Lung (tissue), 12 donors: ENCODE measurements around the gene CHMP4A. TPM values are rescaled to one million over a fixed set of nuclear protein-coding genes. Genes with fewer than 3 reads are reported as not detected.

Experiments used
- ATAC-seq: fragments of 200-7000 bp; cut with Tn5 transposase; one replicate; pipeline ENCODE4 v1.9.1; 2020; ENCODE audit warnings: moderate number of reproducible peaks; ENCODE audit not compliant: insufficient read depth, low FRiP score
- DNase-seq, 3 donors: peaks; one replicate each; pipeline ENCODE4 v3.0.0-alpha.2; 2013 to 2017
- H3K27ac ChIP-seq, 2 donors: one replicate each; pipeline ENCODE4 v1.5.1; 2013; ENCODE audit warnings: mild to moderate bottlenecking in 2 of 2, moderate library complexity in 2 of 2, control low read depth in 1 of 2, inconsistent platforms in 1 of 2, low read depth in 1 of 2, low read length in 1 of 2
- H3K27me3 ChIP-seq, 3 donors: one replicate each; pipeline ENCODE4 v1.5.1; 2013; ENCODE audit warnings: low read length in 2 of 3; ENCODE audit not compliant: control insufficient read depth in 3 of 3, insufficient read depth in 3 of 3
- H3K36me3 ChIP-seq, 4 donors: one replicate each; pipeline ENCODE4 v1.5.1; 2013; ENCODE audit warnings: low read length in 4 of 4, mild to moderate bottlenecking in 1 of 4, moderate library complexity in 1 of 4; ENCODE audit not compliant: control insufficient read depth in 4 of 4, insufficient read depth in 4 of 4
- H3K4me1 ChIP-seq, 5 donors: one replicate each; pipeline ENCODE4 v1.5.1; 2013; ENCODE audit warnings: low read length in 5 of 5, mild to moderate bottlenecking in 2 of 5, moderate library complexity in 1 of 5; ENCODE audit not compliant: control insufficient read depth in 5 of 5, insufficient read depth in 5 of 5
- H3K4me3 ChIP-seq: one replicate; pipeline ENCODE4 v1.5.1; 2013; ENCODE audit warnings: mild to moderate bottlenecking, control low read depth, moderate library complexity
- H3K9ac ChIP-seq, 2 donors: one replicate each; pipeline ENCODE4 v1.5.1; 2013; ENCODE audit warnings: low read length in 2 of 2, control low read depth in 1 of 2; ENCODE audit not compliant: insufficient read depth in 1 of 2
- H3K9me3 ChIP-seq, 4 donors: one replicate each; pipeline ENCODE4 v1.5.1; 2013; ENCODE audit warnings: low read length in 3 of 4, mild to moderate bottlenecking in 1 of 4, moderate library complexity in 1 of 4; ENCODE audit not compliant: control insufficient read depth in 4 of 4, insufficient read depth in 3 of 4
- WGBS, 2 donors: extraction: QIAGEN DNeasy Blood & Tissue Kit; methylation state at CpG; one replicate each; pipeline ENCODE4 v1.1.7; 2013; 5-methylcytosine and 5-hydroxymethylcytosine counted together
- polyA plus RNA-seq, 2 donors: library from polyadenylated mRNA; stranded (reverse); fragments of 200-250 nt; gene quantifications; one replicate each; pipeline ENCODE4 v1.2.1, GENCODE V29; 2013
- total RNA-seq, 2 donors: library from RNA; depleted of rRNA in 1 of 2; stranded (reverse); fragments of >200 nt in 1 of 2; gene quantifications; one replicate each; pipeline ENCODE4 v1.2.1, GENCODE V29; 2014 to 2021
- TF ChIP-seq, protein P1 (sequence below): IDR thresholded peaks from 2 replicates; pipeline ENCODE4 v1.5.1; 2012; ENCODE audit warnings: mild to moderate bottlenecking; ENCODE audit errors: control extremely low read depth, extremely low read depth
- donor health status: control.
- donor health status: control.
- donor health status: Bipolar disorder and iron deficiency.
- donor health status: healthy.
- donor health status: DM: yes; HTN: yes; CAD: no.

Gene CHMP4A
- total and polyA plus RNA-seq, 4 donors, result 37.2 to 103 (median 60.6) TPM

DNA sequence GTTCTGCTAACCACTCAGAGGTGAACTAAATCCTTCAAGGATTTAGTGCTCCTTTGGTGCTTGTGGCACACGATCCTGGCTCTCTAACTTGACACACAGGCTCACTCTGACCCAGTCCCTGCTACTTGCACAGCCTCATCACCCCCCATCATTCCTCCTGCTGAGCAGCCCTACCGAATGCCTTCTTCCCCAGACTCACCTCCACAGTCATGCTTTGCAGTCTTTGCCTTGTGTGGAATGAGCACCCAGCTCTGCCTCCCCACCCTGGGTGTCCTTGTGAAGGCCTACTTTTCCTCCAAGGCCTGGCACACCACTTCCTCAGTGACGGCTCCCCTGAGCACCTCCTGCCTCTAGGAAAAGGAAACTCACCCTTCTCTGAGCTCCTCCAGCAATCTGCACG lies 37.1 kb upstream of the CHMP4A start:
- no peaks in the 10 kb centered on the region for H3K27me3 ChIP-seq
- WGBS, 2 donors, result 64 to 69% methylated on average over 4 of the region's 4 CpGs
- ATAC-seq (no peak), DNase-seq (no peak)
- TF ChIP-seq, protein P1, sequence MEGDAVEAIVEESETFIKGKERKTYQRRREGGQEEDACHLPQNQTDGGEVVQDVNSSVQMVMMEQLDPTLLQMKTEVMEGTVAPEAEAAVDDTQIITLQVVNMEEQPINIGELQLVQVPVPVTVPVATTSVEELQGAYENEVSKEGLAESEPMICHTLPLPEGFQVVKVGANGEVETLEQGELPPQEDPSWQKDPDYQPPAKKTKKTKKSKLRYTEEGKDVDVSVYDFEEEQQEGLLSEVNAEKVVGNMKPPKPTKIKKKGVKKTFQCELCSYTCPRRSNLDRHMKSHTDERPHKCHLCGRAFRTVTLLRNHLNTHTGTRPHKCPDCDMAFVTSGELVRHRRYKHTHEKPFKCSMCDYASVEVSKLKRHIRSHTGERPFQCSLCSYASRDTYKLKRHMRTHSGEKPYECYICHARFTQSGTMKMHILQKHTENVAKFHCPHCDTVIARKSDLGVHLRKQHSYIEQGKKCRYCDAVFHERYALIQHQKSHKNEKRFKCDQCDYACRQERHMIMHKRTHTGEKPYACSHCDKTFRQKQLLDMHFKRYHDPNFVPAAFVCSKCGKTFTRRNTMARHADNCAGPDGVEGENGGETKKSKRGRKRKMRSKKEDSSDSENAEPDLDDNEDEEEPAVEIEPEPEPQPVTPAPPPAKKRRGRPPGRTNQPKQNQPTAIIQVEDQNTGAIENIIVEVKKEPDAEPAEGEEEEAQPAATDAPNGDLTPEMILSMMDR, result no peak
- no peak overlapping the region for H3K27ac ChIP-seq
- no peak overlapping the region for H3K9ac ChIP-seq
- H3K36me3 ChIP-seq, result peaks cover 0 to 16% (median 0%) of the 10 kb centered on the region in 4 donors
- no peak overlapping the region for H3K4me3 ChIP-seq
- H3K9me3 ChIP-seq, result no peaks in the 10 kb centered on the region
- H3K4me1 ChIP-seq, result no peaks in the 10 kb centered on the region

DNA sequence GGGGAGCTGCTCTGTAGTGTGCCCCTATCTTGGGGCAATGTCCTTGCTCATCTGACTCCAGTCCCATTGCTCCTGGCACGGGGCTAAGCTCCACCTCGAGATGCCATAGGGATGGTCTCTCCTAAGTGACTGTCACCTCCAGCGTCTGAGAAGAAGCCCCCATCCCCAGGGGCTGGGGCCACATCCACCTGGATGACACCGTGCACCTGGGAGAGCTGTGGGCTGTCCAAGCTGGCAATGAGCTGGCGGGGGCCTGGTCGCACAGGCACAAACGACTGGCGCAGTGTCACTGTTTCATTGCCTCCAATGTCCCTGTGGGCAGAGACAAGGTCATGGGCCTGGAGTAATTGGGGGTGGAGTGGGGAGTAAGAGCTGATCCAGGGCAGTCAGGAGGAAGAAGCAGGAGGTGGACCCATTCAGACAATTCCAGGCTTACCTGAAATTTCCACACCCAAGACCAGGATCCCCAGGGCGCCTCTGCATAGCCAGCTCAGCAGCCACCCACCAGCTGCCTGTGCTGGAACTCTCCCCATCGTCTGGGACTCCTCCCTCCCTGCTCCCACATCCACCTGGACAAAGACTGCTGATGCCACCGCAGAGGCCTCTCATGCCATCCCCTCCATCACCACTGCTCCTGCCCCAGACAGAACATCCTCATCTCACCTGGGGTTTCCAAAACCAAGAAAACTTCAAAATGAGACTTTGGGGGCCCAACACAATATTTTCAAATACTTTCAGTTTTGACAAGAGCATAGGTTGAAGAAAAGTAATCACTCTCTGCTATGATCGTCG lies 36.1 kb upstream of the CHMP4A start:
- Histone ChIP-seq H3K27me3 (no peaks in the 10 kb centered on the region), H3K4me3 (no peak overlapping the region), H3K9me3 (no peaks in the 10 kb centered on the region), H3K27ac (no peak overlapping the region), H3K9ac (no peak overlapping the region), H3K4me1 (no peaks in the 10 kb centered on the region), H3K36me3 (peaks cover 0 to 12% (median 0%) of the 10 kb centered on the region in 4 donors)
- ATAC-seq (no peak), DNase-seq (no peak)
- 78 to 84% methylated on average over 13 of the region's 13 CpGs for WGBS, 2 donors
- TF ChIP-seq, protein P1, result no peak

DNA sequence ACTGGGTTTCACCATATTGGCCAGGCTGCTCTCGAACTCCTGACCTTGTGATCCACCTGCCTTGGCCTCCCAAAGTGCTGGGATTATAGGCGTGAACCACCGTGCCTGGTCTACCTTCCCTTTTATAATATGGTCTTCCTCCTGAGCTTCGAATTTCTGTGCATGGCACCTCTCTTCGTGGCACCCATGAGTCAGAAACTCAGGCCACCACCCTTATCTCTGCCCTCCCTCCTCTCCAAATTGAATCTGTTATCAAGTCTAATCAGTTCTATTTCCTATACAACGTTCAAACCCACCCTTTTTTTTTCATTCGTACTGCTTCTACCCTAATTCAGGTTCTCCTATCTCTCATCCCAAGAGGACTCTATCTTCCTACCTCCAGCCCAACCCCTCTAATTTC lies 34.1 kb upstream of the CHMP4A start:
- Histone ChIP-seq H3K27ac (no peak overlapping the region), H3K27me3 (no peaks in the 10 kb centered on the region)
- ATAC-seq, result no peak

More for the DNA sequence above, 34.1 kb upstream of the CHMP4A start:
- Histone ChIP-seq H3K9ac (no peak overlapping the region), H3K4me3 (no peak overlapping the region), H3K36me3 (peaks cover 0 to 2% (median 0%) of the 10 kb centered on the region in 4 donors), H3K4me1 (peaks cover 0 to 6% (median 0%) of the 10 kb centered on the region in 5 donors), H3K9me3 (no peaks in the 10 kb centered on the region)
- DNase-seq, result no peak
- WGBS, 2 donors, result 75 to 83% methylated on average over 7 of the region's 7 CpGs
- TF ChIP-seq, protein P1, result no peak
